Measurements from ENCODE around the gene RSPH4A. TPM values are rescaled to one million over a fixed set of nuclear protein-coding genes. Genes with fewer than 3 reads are reported as not detected.
A peak's percentile ranks its signal among the peaks of the same experiment; 100 is the strongest.

The RSPH4A gene
- total RNA-seq, 1 donor from 2014 or later: 6.3 TPM

- TF ChIP-seq CTCF (IDR thresholded peaks at IDR 0.05; ENCODE audit: unreplicated experiment): no peak
- H3K27ac Mint-ChIP-seq: no peak overlapping the region
- no peaks in the 10 kb centered on the region for H3K36me3 Mint-ChIP-seq (ENCODE audit: insufficient read depth)
- no peaks in the 10 kb centered on the region for H3K4me1 Mint-ChIP-seq (ENCODE audit: low read depth)
- H3K27me3 Mint-ChIP-seq: no peaks in the 10 kb centered on the region
- no peak for DNase-seq (ENCODE audit: low spot score, unreplicated experiment)
- H3K4me3 Mint-ChIP-seq (ENCODE audit: low read depth): no peak overlapping the region
- no peaks in the 10 kb centered on the region for H3K9me3 Mint-ChIP-seq (ENCODE audit: low read depth)
Observed at GRCh38 chr6:116676021-116676420, 59.7 kb downstream of the RSPH4A start.

- peak; percentile 85 for DNase-seq (ENCODE audit: low spot score, unreplicated experiment)
- H3K4me1 Mint-ChIP-seq (ENCODE audit: low read depth): peaks cover 3% of the 10 kb centered on the region
- peaks cover 13% of the 10 kb centered on the region for H3K36me3 Mint-ChIP-seq (ENCODE audit: insufficient read depth)
- H3K9me3 Mint-ChIP-seq (ENCODE audit: low read depth): no peaks in the 10 kb centered on the region
- no peak for TF ChIP-seq CTCF (IDR thresholded peaks at IDR 0.05; ENCODE audit: unreplicated experiment)
- H3K27me3 Mint-ChIP-seq: no peaks in the 10 kb centered on the region
- H3K4me3 Mint-ChIP-seq (ENCODE audit: low read depth): peak within 1 kb of the TSS; percentile 90
- peak within 1 kb of the TSS; percentile 100 for H3K27ac Mint-ChIP-seq
Observed at GRCh38 chr6:116680880-116681672, 64.8 kb downstream of the RSPH4A start, which contains the start of gene KPNA5. Gene KPNA5 (plus strand): TSS chr6:116681211. CDS start chr6:116681335, 124 bp downstream.

- DNase-seq (ENCODE audit: low spot score, unreplicated experiment): no peak
- no peaks in the 10 kb centered on the region for H3K9me3 Mint-ChIP-seq (ENCODE audit: low read depth)
- H3K27ac Mint-ChIP-seq: peak overlapping the region; percentile 93
- peaks cover 13% of the 10 kb centered on the region for H3K4me1 Mint-ChIP-seq (ENCODE audit: low read depth)
- no peaks in the 10 kb centered on the region for H3K27me3 Mint-ChIP-seq
- no peak for TF ChIP-seq CTCF (IDR thresholded peaks at IDR 0.05; ENCODE audit: unreplicated experiment)
- peak overlapping the region; percentile 90 for H3K4me3 Mint-ChIP-seq (ENCODE audit: low read depth)
- H3K36me3 Mint-ChIP-seq (ENCODE audit: insufficient read depth): peaks cover 14% of the 10 kb centered on the region
Observed at GRCh38 chr6:116682334-116682712, 66.0 kb downstream of the RSPH4A start.

Other genes starting within 250 kb of the RSPH4A start
- 20.4 and 21.4 TPM in 2 replicates for gene DSE, start 245.5 kb upstream of the RSPH4A start, total RNA-seq
- 0.75 and 1.2 TPM in 2 replicates for gene CALHM6, start 155.1 kb upstream of the RSPH4A start, total RNA-seq
- 0.05 and 0.09 TPM in 2 replicates for gene CALHM5, start 104.8 kb upstream of the RSPH4A start, total RNA-seq
- gene TRAPPC3L, start 70.8 kb upstream of the RSPH4A start, total RNA-seq: not detected in 2 replicates
- gene CALHM4, start 62.7 kb upstream of the RSPH4A start, total RNA-seq: not detected in 2 replicates
- gene RWDD1, start 45.0 kb upstream of the RSPH4A start, total RNA-seq: 35.8 and 36.2 TPM in 2 replicates
- 16.8 and 18.0 TPM in 2 replicates for gene ZUP1, start 52.3 kb downstream of the RSPH4A start, total RNA-seq
- 21.1 and 24.5 TPM in 2 replicates for gene KPNA5, start 64.7 kb downstream of the RSPH4A start, total RNA-seq
- gene FAM162B, start 149.2 kb downstream of the RSPH4A start, total RNA-seq: 1.5 and 2.5 TPM in 2 replicates
- 0.11 TPM in 1 of 2 replicates, not detected in the other for gene GPRC6A, start 212.6 kb downstream of the RSPH4A start, total RNA-seq